GM10248 (cell line): ENCODE data around the gene CYP2A6.
"Not testable (repeated sequence)": the region's sequence is repeated elsewhere in the genome, so short reads cannot be mapped to it uniquely, and the experiment has no call there.

Source experiments
- CTCF ChIA-PET: fragments of 300-600 bp; sonication (Branson Sonifier 250); formaldehyde crosslinking; extraction: SDS; loops from one replicate; lab custom pipeline; 2021; ENCODE audit warnings: antibody characterized with exemption; lab: Yijun Ruan, JAX
- POLR2A ChIA-PET: fragments of 350-650 bp; sonication (Branson Sonifier 250); formaldehyde crosslinking; extraction: SDS; loops from one replicate; lab custom pipeline; 2020; ENCODE audit warnings: antibody characterized with exemption; lab: Yijun Ruan, JAX
- DNase-seq: peaks from one replicate; pipeline ENCODE4 v3.0.0; 2012; ENCODE audit errors: extremely low spot score
- CTCF ChIP-seq: IDR thresholded peaks from 2 replicates; pipeline ENCODE4 v1.5.1; 2012; ENCODE audit warnings: mild to moderate bottlenecking, low read depth; ENCODE audit errors: extremely low read depth, missing control alignments, control extremely low read depth

Gene CYP2A6

DNA sequence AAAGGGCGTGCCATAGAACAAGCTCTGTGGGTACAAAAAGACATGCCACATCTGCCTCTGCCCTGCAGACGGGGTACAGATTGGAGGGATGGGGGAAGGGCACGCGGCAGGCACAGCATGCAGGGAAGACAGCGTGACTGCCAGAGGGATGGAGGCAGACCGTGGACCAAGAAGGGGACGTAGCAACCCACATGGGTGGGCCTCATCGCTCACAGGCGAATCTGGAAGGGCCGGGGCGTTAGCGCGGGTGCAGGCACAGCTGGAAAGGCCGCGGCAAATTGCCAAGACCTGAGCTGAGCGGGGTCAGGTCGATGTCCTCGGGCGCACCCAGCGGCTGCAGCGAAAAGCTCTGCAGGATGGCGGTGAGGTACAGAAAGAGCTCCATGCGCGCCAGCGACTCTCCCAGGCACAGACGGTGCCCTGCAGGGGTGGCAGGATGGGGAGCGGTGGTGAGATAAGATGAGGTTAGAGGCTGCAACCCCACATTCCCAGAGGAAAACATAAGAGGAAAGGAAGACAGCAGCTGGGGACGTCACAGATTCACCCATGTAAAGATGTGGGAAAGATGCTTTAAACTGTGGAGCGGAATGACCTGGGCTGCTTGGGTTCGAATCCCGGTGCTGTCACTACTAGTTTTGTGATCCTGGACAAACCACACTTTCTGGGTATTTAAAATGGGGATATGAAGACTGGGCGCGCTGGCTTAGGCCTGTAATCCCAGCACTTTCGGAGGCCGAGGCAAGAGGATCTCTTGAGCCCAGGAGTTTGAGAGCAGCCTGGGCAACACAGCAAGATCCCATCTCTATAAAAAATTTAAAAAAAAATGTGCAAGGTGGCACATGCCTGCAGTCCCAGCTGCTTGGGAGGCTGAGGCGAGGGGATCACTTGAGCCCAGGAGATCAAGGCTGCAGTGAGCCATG lies 31.5 kb downstream of the CYP2A6 start:
- CTCF ChIA-PET, result interaction anchor here (0.8 to 4.1 kb wide), 18 partner anchors 9 to 174 kb away, joined by 3 to 60 read pairs (median 5); no protein-coding TSS in a partner anchor
- DNase-seq, POLR2A ChIA-PET: not testable (repeated sequence)
- peak; percentile 39 for TF ChIP-seq CTCF

DNA sequence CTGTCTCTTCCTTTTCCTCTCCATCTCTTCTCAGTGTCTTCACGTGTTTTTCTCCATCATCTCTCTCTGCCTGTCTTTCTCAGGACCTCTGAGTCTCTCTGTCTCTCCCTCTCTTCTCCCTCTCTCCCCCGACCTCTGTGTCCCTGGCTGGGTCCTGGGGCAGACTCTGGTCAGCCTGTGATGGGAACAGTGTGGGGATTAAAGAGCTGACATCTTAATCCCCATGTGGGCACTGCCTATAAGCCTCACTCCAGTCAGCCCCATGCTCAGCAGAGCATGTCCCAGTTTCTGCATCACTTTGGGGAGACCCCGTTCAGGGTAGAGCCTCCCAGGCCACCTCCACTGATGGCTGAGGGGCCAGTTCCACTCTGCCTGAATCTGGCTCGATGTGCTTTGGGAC lies 35.0 kb downstream of the CYP2A6 start:
- no peak for DNase-seq
- TF ChIP-seq CTCF, result no peak
- ChIA-PET CTCF (interaction anchor here (1.3 kb wide), 1 partner anchor 152 kb away, joined by 3 read pairs; no protein-coding TSS in a partner anchor), POLR2A (no interaction called here)

- ChIA-PET POLR2A (no interaction called here), CTCF (no interaction called here)
- DNase-seq, result no peak
- no peak for TF ChIP-seq CTCF
These were observed 37.1 kb downstream of the CYP2A6 start for GRCh38 chr19:40813182-40813581.

DNA sequence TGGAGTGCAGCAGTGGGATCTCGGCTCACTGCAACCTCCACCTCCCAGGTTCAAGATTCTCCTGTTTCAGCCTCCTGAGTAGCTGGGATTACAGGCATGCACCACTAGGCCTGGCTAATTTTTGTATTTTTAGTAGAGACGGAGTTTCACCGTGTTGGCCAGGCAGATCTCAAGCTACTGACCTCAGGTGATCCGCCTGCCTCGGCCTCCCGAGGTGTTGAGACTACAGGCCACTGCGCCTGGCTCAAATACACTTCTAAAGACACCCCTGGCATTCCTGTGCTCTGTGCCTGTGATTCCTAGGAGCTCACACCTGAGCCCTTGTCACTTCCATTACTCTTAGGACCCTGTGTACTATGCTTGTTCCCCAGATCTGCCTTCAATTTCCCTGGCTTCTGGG lies 37.7 kb downstream of the CYP2A6 start:
- POLR2A ChIA-PET, DNase-seq, CTCF ChIA-PET: not testable (repeated sequence)

- TF ChIP-seq CTCF, result peak; percentile 20
- POLR2A ChIA-PET, result no interaction called here
- CTCF ChIA-PET, result interaction anchor here (0.8 kb wide), 1 partner anchor 148 kb away, joined by 3 read pairs; no protein-coding TSS in a partner anchor
- no peak for DNase-seq
These were observed 38.5 kb downstream of the CYP2A6 start for GRCh38 chr19:40811478-40812341.

- CTCF ChIA-PET, result interaction anchor here (0.8 kb wide), 1 partner anchor 148 kb away, joined by 3 read pairs; no protein-coding TSS in a partner anchor
- POLR2A ChIA-PET, DNase-seq: not testable (repeated sequence)
These were observed 39.4 kb downstream of the CYP2A6 start for GRCh38 chr19:40810649-40811408.

- POLR2A ChIA-PET, result no interaction called here
- CTCF ChIA-PET, result interaction anchor here (0.8 kb wide), 1 partner anchor 9 kb away, joined by 3 read pairs; no protein-coding TSS in a partner anchor
- TF ChIP-seq CTCF, result no peak
- no peak for DNase-seq
These were observed 40.1 kb downstream of the CYP2A6 start for GRCh38 chr19:40810160-40810559.
